Caki2 (cell line): ENCODE measurements around the gene TNKS2. TPM values are rescaled to one million over a fixed set of nuclear protein-coding genes. Genes with fewer than 3 reads are reported as not detected.
"Not testable (repeated sequence)": the region's sequence is repeated elsewhere in the genome, so short reads cannot be mapped to it uniquely, and the experiment has no call there.

ENCODE experiments used
- DNase-seq: peaks from one replicate; pipeline ENCODE4 v3.0.0-alpha.2; 2015; ENCODE audit warnings: low read depth
- in situ Hi-C: cut with HindIII; loops from 2 replicates; pipeline ENCODE4 v1.10.0; 2016; ENCODE audit warnings: low sequenced_read_pairs, low pct_unique_long_range_greater_than_20kb, mixed read lengths
- total RNA-seq: library from RNA; depleted of rRNA; stranded (reverse); fragments of >200 nt; shearing (Covaris generic); gene quantifications from 2 replicates; pipeline ENCODE4 v1.2.3, GENCODE V29; 2014; ENCODE audit warnings: low replicate concordance

TNKS2 gene
- total RNA-seq, 1 experiment from 2014 or later: 11.8 TPM

GRCh38 chr10:91787258-91787657, 11.0 kb upstream of the TNKS2 start:
- no peak for DNase-seq
- in situ Hi-C loops: no loop called here

- no peak for DNase-seq
- in situ Hi-C loops: no loop called here
Measured at GRCh38 chr10:91787810-91788209, 10.4 kb upstream of the TNKS2 start.

- DNase-seq: no peak
- in situ Hi-C loops: no loop called here
Measured at GRCh38 chr10:91788527-91788926, 9.7 kb upstream of the TNKS2 start.

- in situ Hi-C loops: no loop called here
- peak; percentile 31 for DNase-seq
Measured at GRCh38 chr10:91796331-91797047, 1.7 kb upstream of the TNKS2 start.

- in situ Hi-C loops: no loop called here
- DNase-seq: no peak
Measured at GRCh38 chr10:91797048-91797690, 1.1 kb upstream of the TNKS2 start.

- in situ Hi-C loops: no loop called here
- DNase-seq: peak; percentile 57
Measured at GRCh38 chr10:91798649-91799611, 704 bp downstream of the TNKS2 start.

GRCh38 chr10:91799612-91799975, 1.4 kb downstream of the TNKS2 start:
- in situ Hi-C loops: no loop called here
- no peak for DNase-seq

- no peak for DNase-seq
- in situ Hi-C loops: no loop called here
Measured at GRCh38 chr10:91800182-91800581, 2.0 kb downstream of the TNKS2 start.

- DNase-seq: no peak
- in situ Hi-C loops: no loop called here
Measured at GRCh38 chr10:91800756-91801155, 2.5 kb downstream of the TNKS2 start.

GRCh38 chr10:91803386-91804125, 5.3 kb downstream of the TNKS2 start:
- no peak for DNase-seq
- in situ Hi-C loops: no loop called here

- DNase-seq: no peak
- in situ Hi-C loops: no loop called here
Measured at GRCh38 chr10:91804126-91804510, 5.9 kb downstream of the TNKS2 start.

GRCh38 chr10:91805110-91805838, 7.0 kb downstream of the TNKS2 start:
- DNase-seq: no peak
- in situ Hi-C loops: no loop called here

GRCh38 chr10:91807264-91807663, 9.0 kb downstream of the TNKS2 start:
- in situ Hi-C loops, DNase-seq: not testable (repeated sequence)

- in situ Hi-C loops: no loop called here
- no peak for DNase-seq
Measured at GRCh38 chr10:91813251-91813650, 15.0 kb downstream of the TNKS2 start.

- in situ Hi-C loops: no loop called here
- DNase-seq: no peak
Measured at GRCh38 chr10:91816981-91817380, 18.8 kb downstream of the TNKS2 start.

- peak; percentile 30 for DNase-seq
- in situ Hi-C loops: no loop called here
Measured at GRCh38 chr10:91820144-91820543, 21.9 kb downstream of the TNKS2 start.

GRCh38 chr10:91824076-91824475, 25.9 kb downstream of the TNKS2 start:
- in situ Hi-C loops: no loop called here
- DNase-seq: no peak

GRCh38 chr10:91829268-91829667, 31.0 kb downstream of the TNKS2 start:
- no peak for DNase-seq
- in situ Hi-C loops: no loop called here
